GM21825 (cell line): ENCODE measurements around the gene ADRA2B.
"Not testable (repeated sequence)": the region's sequence is repeated elsewhere in the genome, so short reads cannot be mapped to it uniquely, and the experiment has no call there.

Source experiments
- ATAC-seq: cut with Tn5 transposase; IDR thresholded peaks from one replicate; pipeline ENCODE4 v1.9.1; 2021; ENCODE audit warnings: mild to moderate bottlenecking, moderate library complexity; ENCODE audit not compliant: unreplicated experiment

The ADRA2B gene

GRCh38 chr2:96150791-96151594, 34.6 kb upstream of the ADRA2B start:
- no peak for ATAC-seq

- ATAC-seq = no peak
Observed at GRCh38 chr2:96150007-96150640, 33.8 kb upstream of the ADRA2B start.

GRCh38 chr2:96148410-96149217, 32.2 kb upstream of the ADRA2B start:
- peak; percentile 39 for ATAC-seq

GRCh38 chr2:96147593-96148201, 31.3 kb upstream of the ADRA2B start:
- no peak for ATAC-seq

GRCh38 chr2:96146881-96147592, 30.7 kb upstream of the ADRA2B start:
- no peak for ATAC-seq

- peak; percentile 26 for ATAC-seq
Observed at GRCh38 chr2:96146153-96146880, 29.9 kb upstream of the ADRA2B start.

GRCh38 chr2:96145848-96146152, 29.4 kb upstream of the ADRA2B start:
- ATAC-seq = no peak

- ATAC-seq = peak; percentile 43
Observed at GRCh38 chr2:96145036-96145847, 28.9 kb upstream of the ADRA2B start, which contains the start of gene DUSP2. TSS of gene DUSP2 (minus strand) at chr2:96145440. CDS start at chr2:96145354, 86 bp downstream.

- no peak for ATAC-seq
Observed at GRCh38 chr2:96144481-96145035, 28.2 kb upstream of the ADRA2B start.

- no peak for ATAC-seq
Observed at GRCh38 chr2:96143848-96144480, 27.6 kb upstream of the ADRA2B start.

GRCh38 chr2:96143231-96143847, 27.0 kb upstream of the ADRA2B start:
- no peak for ATAC-seq

- no peak for ATAC-seq
Observed at GRCh38 chr2:96142217-96143113, 26.1 kb upstream of the ADRA2B start.

GRCh38 chr2:96141624-96141967, 25.2 kb upstream of the ADRA2B start:
- not testable (repeated sequence) for ATAC-seq

- no peak for ATAC-seq
Observed at GRCh38 chr2:96140941-96141623, 24.7 kb upstream of the ADRA2B start.

GRCh38 chr2:96139181-96139758, 22.9 kb upstream of the ADRA2B start:
- ATAC-seq = no peak
